Measurements from ENCODE around the gene KRTCAP3. TPM values are rescaled to one million over a fixed set of nuclear protein-coding genes. Genes with fewer than 3 reads are reported as not detected.
"Not testable (repeated sequence)": the region's sequence is repeated elsewhere in the genome, so short reads cannot be mapped to it uniquely, and the experiment has no call there.

The KRTCAP3 gene
- total RNA-seq, 6 experiments from 2014 or later = 3.2 to 8.0 (median 4.6) TPM

GRCh38 chr2:27416151-27416550 is 26.0 kb upstream of the KRTCAP3 start:
- H3K4me1 ChIP-seq = no peaks in the 10 kb centered on the region
- DNase-seq (no peak), ATAC-seq (no peak)
- intact Hi-C loops (cut with DNase I) = no loop called here
- TF ChIP-seq CTCF (IDR thresholded peaks at IDR 0.05) (no peak), POLR2A (IDR thresholded peaks at IDR 0.05) (no peak)
- H3K27me3 ChIP-seq = no peaks in the 10 kb centered on the region
- no peak overlapping the region for H3K27ac ChIP-seq
- WGBS (ENCODE audit: insufficient coverage, low coverage, low lambda C conversion rate, missing lambda C conversion rate) = 95% methylated on average over 4 of the region's 6 CpGs
- H3K4me3 ChIP-seq = no peak overlapping the region
- H3K36me3 ChIP-seq = no peaks in the 10 kb centered on the region
- H3K9me3 ChIP-seq = no peaks in the 10 kb centered on the region

- intact Hi-C loops (cut with DNase I) = no loop called here
- ATAC-seq = no peak
- Histone ChIP-seq H3K27me3 (no peaks in the 10 kb centered on the region), H3K27ac (no peak overlapping the region), H3K36me3 (no peaks in the 10 kb centered on the region), H3K9me3 (no peaks in the 10 kb centered on the region), H3K4me3 (no peak overlapping the region), H3K4me1 (peaks cover 0 to 10% (median 2%) of the 10 kb centered on the region in 4 donors)
- no peak for DNase-seq
- TF ChIP-seq POLR2A (IDR thresholded peaks at IDR 0.05) (no peak), CTCF (IDR thresholded peaks at IDR 0.05) (no peak)
These were observed 21.2 kb upstream of the KRTCAP3 start for GRCh38 chr2:27420996-27421395.

GRCh38 chr2:27421660-27422250 is 20.4 kb upstream of the KRTCAP3 start:
- H3K27ac ChIP-seq = no peak overlapping the region
- intact Hi-C loops (cut with DNase I) = no loop called here
- peaks cover 0 to 10% (median 2%) of the 10 kb centered on the region in 4 donors for H3K4me1 ChIP-seq
- H3K9me3 ChIP-seq = no peaks in the 10 kb centered on the region
- H3K27me3 ChIP-seq = no peaks in the 10 kb centered on the region
- H3K4me3 ChIP-seq = no peak overlapping the region
- TF ChIP-seq CTCF (IDR thresholded peaks at IDR 0.05) = no peak
- TF ChIP-seq POLR2A (IDR thresholded peaks at IDR 0.05) = no peak
- WGBS (ENCODE audit: insufficient coverage, low coverage, low lambda C conversion rate, missing lambda C conversion rate) = 43% methylated on average over 4 of the region's 4 CpGs
- DNase-seq (no peak), ATAC-seq (peak in 3 of 4 donors; percentile 48 to 56 (median 52))
- H3K36me3 ChIP-seq = no peaks in the 10 kb centered on the region

GRCh38 chr2:27422958-27423357 is 19.2 kb upstream of the KRTCAP3 start:
- H3K4me1 ChIP-seq = peaks cover 0 to 10% (median 2%) of the 10 kb centered on the region in 4 donors
- DNase-seq (no peak), ATAC-seq (no peak)
- no peaks in the 10 kb centered on the region for H3K36me3 ChIP-seq
- H3K9me3 ChIP-seq = no peaks in the 10 kb centered on the region
- 100% methylated on average over 3 of the region's 3 CpGs for WGBS (ENCODE audit: insufficient coverage, low coverage, low lambda C conversion rate, missing lambda C conversion rate)
- intact Hi-C loops (cut with DNase I) = no loop called here
- TF ChIP-seq POLR2A (IDR thresholded peaks at IDR 0.05) (no peak), CTCF (IDR thresholded peaks at IDR 0.05) (no peak)
- H3K27ac ChIP-seq = no peak overlapping the region
- no peak overlapping the region for H3K4me3 ChIP-seq
- no peaks in the 10 kb centered on the region for H3K27me3 ChIP-seq

GRCh38 chr2:27425039-27425438 is 17.1 kb upstream of the KRTCAP3 start:
- H3K9me3 ChIP-seq; H3K36me3 ChIP-seq; intact Hi-C loops (cut with DNase I); H3K4me3 ChIP-seq; ATAC-seq; DNase-seq; H3K27ac ChIP-seq; H3K27me3 ChIP-seq: not testable (repeated sequence)
- 56% methylated on average over 7 of the region's 10 CpGs for WGBS (ENCODE audit: insufficient coverage, low coverage, low lambda C conversion rate, missing lambda C conversion rate)
- peaks cover 0 to 18% (median 6%) of the 10 kb centered on the region in 4 donors for H3K4me1 ChIP-seq
